HepG2 (cell line): Measurements from ENCODE around the gene PXDC1. TPM values are rescaled to one million over a fixed set of nuclear protein-coding genes. Genes with fewer than 3 reads are reported as not detected.

Source experiments
- AHR ChIP-seq: IDR thresholded peaks from 2 replicates; pipeline ENCODE4 v1.6.1; 2018; ENCODE audit warnings: missing genetic modification reagents, missing compliant biosample characterization
- ETV6 ChIP-seq: sonication (generic); formaldehyde crosslinking; conservative IDR thresholded peaks from 2 replicates; pipeline ENCODE4 v1.4.0; 2020; ENCODE audit warnings: missing genetic modification reagents
- KMT2A ChIP-seq: sonication (generic); formaldehyde crosslinking; IDR thresholded peaks from 2 replicates; pipeline ENCODE4 v1.4.0; 2020; ENCODE audit warnings: missing genetic modification reagents
- MAFG ChIP-seq: sonication (generic); formaldehyde crosslinking; IDR thresholded peaks from 2 replicates; pipeline ENCODE4 v1.5.1; 2020; ENCODE audit warnings: mild to moderate bottlenecking, missing genetic modification reagents
- MEIS1 ChIP-seq: sonication (generic); formaldehyde crosslinking; IDR thresholded peaks from 2 replicates; pipeline ENCODE4 v1.9.0; 2021; ENCODE audit warnings: mild to moderate bottlenecking, missing genetic modification reagents, moderate library complexity, borderline replicate concordance
- NFIB ChIP-seq: sonication (generic); formaldehyde crosslinking; IDR thresholded peaks from 2 replicates; pipeline ENCODE4 v1.9.0; 2021; ENCODE audit warnings: missing genetic modification reagents, mild to moderate bottlenecking, borderline replicate concordance
- NONO ChIP-seq, 2 experiments: fragments of 450-650 bp in 1 of 2; sonication (generic) in 1 of 2; formaldehyde crosslinking in 1 of 2; IDR thresholded peaks in 1 of 2; conservative IDR thresholded peaks in 1 of 2; 2 replicates each; pipeline versions ENCODE4 v1.6.1 to v1.8.0; 2017 to 2022; ENCODE audit warnings: mild to moderate bottlenecking in 1 of 2, missing genetic modification reagents in 1 of 2, moderate library complexity in 1 of 2
- SKI ChIP-seq: fragments of 450-650 bp; IDR thresholded peaks from one replicate; pipeline ENCODE4 v1.6.1; 2018; ENCODE audit warnings: mild to moderate bottlenecking; ENCODE audit not compliant: partially characterized antibody
- STAG1 ChIP-seq: sonication (generic); formaldehyde crosslinking; IDR thresholded peaks from 2 replicates; pipeline ENCODE4 v1.4.0; 2020; ENCODE audit warnings: missing genetic modification reagents
- TBX3 ChIP-seq: fragments of 450-650 bp; IDR thresholded peaks from 2 replicates; pipeline ENCODE4 v1.6.1; 2017; ENCODE audit warnings: antibody characterized with exemption, mild to moderate bottlenecking, inconsistent platforms, borderline replicate concordance
- UBTF ChIP-seq: sonication (generic); formaldehyde crosslinking; IDR thresholded peaks from 2 replicates; pipeline ENCODE4 v1.4.0; 2020; ENCODE audit warnings: mild to moderate bottlenecking, missing genetic modification reagents
- ZBTB7A ChIP-seq: sonication (generic); formaldehyde crosslinking; IDR thresholded peaks from 2 replicates; pipeline ENCODE4 v1.8.0; 2022; ENCODE audit warnings: mild to moderate bottlenecking, missing genetic modification reagents
- ZNF335 ChIP-seq: sonication (generic); formaldehyde crosslinking; IDR thresholded peaks from 2 replicates; pipeline ENCODE4 v1.4.0; 2020; ENCODE audit warnings: missing genetic modification reagents
- ZNF367 ChIP-seq: sonication (generic); formaldehyde crosslinking; IDR thresholded peaks from 2 replicates; pipeline ENCODE4 v1.4.0; 2020; ENCODE audit warnings: missing genetic modification reagents, borderline replicate concordance
- ZNF605 ChIP-seq: sonication (generic); formaldehyde crosslinking; IDR thresholded peaks from 2 replicates; pipeline ENCODE4 v1.8.0; 2022; ENCODE audit warnings: mild to moderate bottlenecking, missing genetic modification reagents
- ZNF761 ChIP-seq: sonication (generic); formaldehyde crosslinking; conservative IDR thresholded peaks from 2 replicates; pipeline ENCODE4 v1.4.0; 2020; ENCODE audit warnings: mild to moderate bottlenecking, missing genetic modification reagents
- ZSCAN31 ChIP-seq: sonication (generic); formaldehyde crosslinking; IDR thresholded peaks from 2 replicates; pipeline ENCODE4 v1.5.0; 2020; ENCODE audit warnings: low read depth, mild to moderate bottlenecking, missing genetic modification reagents
- polyA plus RNA-seq, 8 experiments: library from polyadenylated mRNA; depleted of rRNA in 3 of 8; stranded (reverse) in 7 of 8; unstranded in 1 of 8; fragments of >200 nt; fragmentation: Illumina TruSeq in 4 of 8; extraction: Trizol in 4 of 8; gene quantifications; 2 replicates each; pipeline versions ENCODE4 v1.2.1 to v1.2.3, GENCODE V29; 2011 to 2016; ENCODE audit warnings: low read depth in 4 of 8, missing spikeins in 1 of 8, mixed read lengths in 1 of 8; ENCODE audit not compliant: insufficient read depth in 1 of 8
- total RNA-seq, 5 experiments: library from RNA; depleted of rRNA; stranded (reverse); fragments of >200 nt; fragmentation: Illumina TruSeq; extraction: Trizol; gene quantifications; 2 replicates each; pipeline ENCODE4 v1.2.3, GENCODE V29; 2016; ENCODE audit warnings: low read depth in 1 of 5
- TF ChIP-seq, protein P1 (sequence below): sonication (generic); formaldehyde crosslinking; IDR thresholded peaks from 2 replicates; pipeline ENCODE4 v1.5.0; 2020; ENCODE audit warnings: mild to moderate bottlenecking, missing genetic modification reagents
- TF ChIP-seq, protein P2 (sequence below): sonication (generic); formaldehyde crosslinking; IDR thresholded peaks from 2 replicates; pipeline ENCODE4 v1.5.0; 2020; ENCODE audit warnings: missing genetic modification reagents, mild to moderate bottlenecking, borderline replicate concordance
- TF ChIP-seq, protein P3 (sequence below), 2 experiments: sonication (generic) in 1 of 2; formaldehyde crosslinking in 1 of 2; IDR thresholded peaks; 2 replicates each; pipeline versions ENCODE4 v1.5.1 to v1.6.1; 2011 to 2020; ENCODE audit warnings: borderline replicate concordance in 1 of 2, low read depth in 1 of 2, low read length in 1 of 2, mild to moderate bottlenecking in 1 of 2, missing genetic modification reagents in 1 of 2, moderate library complexity in 1 of 2

Gene PXDC1
- total and polyA plus RNA-seq, 2 of the 13 experiments (the other 11 are each of a cell fraction or from before 2014, with no cell fraction given) = 32.4 to 34.7 TPM

DNA sequence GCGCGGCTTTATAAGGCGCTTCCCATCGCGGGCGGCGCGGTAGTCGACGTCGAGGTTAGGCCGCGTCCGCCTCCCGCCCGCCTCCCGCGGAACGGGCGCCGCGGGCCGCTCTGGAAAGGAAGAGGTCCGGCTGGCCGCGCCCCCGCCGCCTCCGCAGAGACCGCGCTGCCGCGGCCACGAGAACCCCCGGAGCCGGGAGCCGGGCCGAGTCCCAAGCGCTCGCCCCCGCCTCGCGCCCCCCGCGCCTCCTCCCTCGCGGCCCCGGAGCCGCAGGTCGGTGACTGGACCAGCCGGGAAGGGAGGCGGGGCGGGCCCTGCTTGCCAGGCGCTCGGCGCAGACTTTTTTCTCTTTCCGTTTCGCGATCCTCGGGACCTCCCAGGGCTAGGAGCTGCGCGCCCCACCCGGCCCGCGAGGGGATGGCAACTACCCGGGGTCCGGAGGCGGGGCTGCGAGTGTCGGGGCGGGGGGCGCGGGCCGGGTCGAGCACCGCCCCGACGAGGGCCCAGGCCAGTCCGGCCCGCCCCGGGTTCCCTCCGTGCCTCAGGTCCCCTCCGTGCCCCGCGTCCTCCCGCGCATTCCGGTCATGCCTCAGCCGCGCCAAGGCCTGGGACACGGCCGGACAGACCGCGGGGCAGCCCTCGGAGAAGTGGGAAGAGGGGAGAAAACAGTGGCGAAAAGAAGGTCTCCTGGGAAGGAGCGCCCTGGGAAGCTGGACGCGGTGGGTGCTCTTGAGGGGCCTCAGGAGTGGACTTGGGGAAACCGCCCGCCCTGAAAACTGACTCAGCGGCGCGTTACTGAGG, 417 bp upstream of the PXDC1 start (continued):
- TF ChIP-seq ZNF605 (0 out of 2 replicates have a peak, but pooled peaks have one; percentile 46), ZNF761 (CRISPR knock-in tag) (no peak), MAFG (CRISPR knock-in tag) (no peak), MEIS1 (CRISPR knock-in tag) (no peak), SKI (peak; percentile 12), KMT2A (CRISPR knock-in tag) (peak; percentile 60; the same call in 1 of the 2 replicates), UBTF (CRISPR knock-in tag) (no peak; the same call in 1 of the 2 replicates), ZSCAN31 (CRISPR knock-in tag) (no peak; the same call in none of the 2 replicates), ZBTB7A (CRISPR knock-in tag) (0 out of 2 replicates have a peak, but pooled peaks have one; percentile 24), AHR (CRISPR knock-in tag) (peak; percentile 55; the same call in 1 of the 2 replicates), ZNF335 (CRISPR knock-in tag) (peak; percentile 51; the same call in 1 of the 2 replicates), STAG1 (CRISPR knock-in tag) (peak; percentile 24), ZNF367 (0 out of 2 replicates have a peak, but pooled peaks have one; percentile 45), NFIB (CRISPR knock-in tag) (no peak), NONO (IDR thresholded peaks at IDR 0.05) (no peak), NONO (CRISPR knock-in tag; conservative IDR thresholded peaks at IDR 0.05) (peak; percentile 87; the same call in 1 of the 2 replicates), TBX3 (no peak), ETV6 (peak; percentile 34; the same call in 1 of the 2 replicates)
- TF ChIP-seq, protein P1, sequence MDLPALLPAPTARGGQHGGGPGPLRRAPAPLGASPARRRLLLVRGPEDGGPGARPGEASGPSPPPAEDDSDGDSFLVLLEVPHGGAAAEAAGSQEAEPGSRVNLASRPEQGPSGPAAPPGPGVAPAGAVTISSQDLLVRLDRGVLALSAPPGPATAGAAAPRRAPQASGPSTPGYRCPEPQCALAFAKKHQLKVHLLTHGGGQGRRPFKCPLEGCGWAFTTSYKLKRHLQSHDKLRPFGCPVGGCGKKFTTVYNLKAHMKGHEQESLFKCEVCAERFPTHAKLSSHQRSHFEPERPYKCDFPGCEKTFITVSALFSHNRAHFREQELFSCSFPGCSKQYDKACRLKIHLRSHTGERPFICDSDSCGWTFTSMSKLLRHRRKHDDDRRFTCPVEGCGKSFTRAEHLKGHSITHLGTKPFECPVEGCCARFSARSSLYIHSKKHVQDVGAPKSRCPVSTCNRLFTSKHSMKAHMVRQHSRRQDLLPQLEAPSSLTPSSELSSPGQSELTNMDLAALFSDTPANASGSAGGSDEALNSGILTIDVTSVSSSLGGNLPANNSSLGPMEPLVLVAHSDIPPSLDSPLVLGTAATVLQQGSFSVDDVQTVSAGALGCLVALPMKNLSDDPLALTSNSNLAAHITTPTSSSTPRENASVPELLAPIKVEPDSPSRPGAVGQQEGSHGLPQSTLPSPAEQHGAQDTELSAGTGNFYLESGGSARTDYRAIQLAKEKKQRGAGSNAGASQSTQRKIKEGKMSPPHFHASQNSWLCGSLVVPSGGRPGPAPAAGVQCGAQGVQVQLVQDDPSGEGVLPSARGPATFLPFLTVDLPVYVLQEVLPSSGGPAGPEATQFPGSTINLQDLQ (CRISPR knock-in tag) = no peak
- TF ChIP-seq, protein P2, sequence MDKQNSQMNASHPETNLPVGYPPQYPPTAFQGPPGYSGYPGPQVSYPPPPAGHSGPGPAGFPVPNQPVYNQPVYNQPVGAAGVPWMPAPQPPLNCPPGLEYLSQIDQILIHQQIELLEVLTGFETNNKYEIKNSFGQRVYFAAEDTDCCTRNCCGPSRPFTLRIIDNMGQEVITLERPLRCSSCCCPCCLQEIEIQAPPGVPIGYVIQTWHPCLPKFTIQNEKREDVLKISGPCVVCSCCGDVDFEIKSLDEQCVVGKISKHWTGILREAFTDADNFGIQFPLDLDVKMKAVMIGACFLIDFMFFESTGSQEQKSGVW (CRISPR knock-in tag) = 0 out of 2 replicates have a peak, but pooled peaks have one; percentile 22
- TF ChIP-seq, protein P3, sequence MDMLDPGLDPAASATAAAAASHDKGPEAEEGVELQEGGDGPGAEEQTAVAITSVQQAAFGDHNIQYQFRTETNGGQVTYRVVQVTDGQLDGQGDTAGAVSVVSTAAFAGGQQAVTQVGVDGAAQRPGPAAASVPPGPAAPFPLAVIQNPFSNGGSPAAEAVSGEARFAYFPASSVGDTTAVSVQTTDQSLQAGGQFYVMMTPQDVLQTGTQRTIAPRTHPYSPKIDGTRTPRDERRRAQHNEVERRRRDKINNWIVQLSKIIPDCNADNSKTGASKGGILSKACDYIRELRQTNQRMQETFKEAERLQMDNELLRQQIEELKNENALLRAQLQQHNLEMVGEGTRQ (IDR thresholded peaks at IDR 0.05; ENCODE audit: low read depth, low read length) = no peak
- TF ChIP-seq, protein P3 (CRISPR knock-in tag; IDR thresholded peaks at IDR 0.05; ENCODE audit: borderline replicate concordance) = no peak
